ENCODE data around the gene GPR160. TPM values are rescaled to one million over a fixed set of nuclear protein-coding genes. Genes with fewer than 3 reads are reported as not detected.

The GPR160 gene
- total RNA-seq, 1 experiment from 2014 or later, result 1.8 TPM

DNA sequence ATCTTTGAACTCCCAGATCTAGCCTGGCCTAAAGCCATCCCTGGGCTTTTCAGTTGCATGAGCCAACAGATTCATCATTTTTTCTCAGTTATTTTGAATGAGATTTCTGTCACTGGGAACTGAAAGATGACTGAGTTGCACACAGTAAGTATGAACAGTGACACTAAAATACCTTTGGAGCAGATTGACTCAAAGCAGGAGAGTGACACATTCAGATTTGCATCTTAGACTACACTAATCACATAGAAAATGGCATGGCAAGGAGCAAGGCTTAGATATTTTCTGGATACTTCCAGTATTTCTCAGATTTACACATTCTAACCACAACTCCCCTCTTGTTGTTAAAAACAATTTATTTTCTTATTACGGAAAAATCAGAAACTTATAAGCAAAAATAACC lies 38.4 kb upstream of the GPR160 start:
- intact Hi-C loops (cut with micrococcal nuclease), result no loop called here
- Mint-ChIP-seq H3K36me3 (ENCODE audit: insufficient read depth, unreplicated experiment) (peaks cover 9% of the 10 kb centered on the region), H3K4me1 (ENCODE audit: insufficient read depth, unreplicated experiment) (no peaks in the 10 kb centered on the region), H3K4me3 (ENCODE audit: unreplicated experiment) (no peak overlapping the region), H3K27ac (ENCODE audit: low read depth, unreplicated experiment) (no peak overlapping the region), H3K9me3 (ENCODE audit: unreplicated experiment) (no peaks in the 10 kb centered on the region), H3K27me3 (ENCODE audit: insufficient read depth, unreplicated experiment) (no peaks in the 10 kb centered on the region)
- DNase-seq (ENCODE audit: unreplicated experiment), result no peak
- ChIA-PET CTCF (interaction anchor here (0.7 kb wide), 1 partner anchor 38 kb away, joined by 3 read pairs; no protein-coding TSS in a partner anchor), POLR2A (no interaction called here)
- TF ChIP-seq, protein P1, sequence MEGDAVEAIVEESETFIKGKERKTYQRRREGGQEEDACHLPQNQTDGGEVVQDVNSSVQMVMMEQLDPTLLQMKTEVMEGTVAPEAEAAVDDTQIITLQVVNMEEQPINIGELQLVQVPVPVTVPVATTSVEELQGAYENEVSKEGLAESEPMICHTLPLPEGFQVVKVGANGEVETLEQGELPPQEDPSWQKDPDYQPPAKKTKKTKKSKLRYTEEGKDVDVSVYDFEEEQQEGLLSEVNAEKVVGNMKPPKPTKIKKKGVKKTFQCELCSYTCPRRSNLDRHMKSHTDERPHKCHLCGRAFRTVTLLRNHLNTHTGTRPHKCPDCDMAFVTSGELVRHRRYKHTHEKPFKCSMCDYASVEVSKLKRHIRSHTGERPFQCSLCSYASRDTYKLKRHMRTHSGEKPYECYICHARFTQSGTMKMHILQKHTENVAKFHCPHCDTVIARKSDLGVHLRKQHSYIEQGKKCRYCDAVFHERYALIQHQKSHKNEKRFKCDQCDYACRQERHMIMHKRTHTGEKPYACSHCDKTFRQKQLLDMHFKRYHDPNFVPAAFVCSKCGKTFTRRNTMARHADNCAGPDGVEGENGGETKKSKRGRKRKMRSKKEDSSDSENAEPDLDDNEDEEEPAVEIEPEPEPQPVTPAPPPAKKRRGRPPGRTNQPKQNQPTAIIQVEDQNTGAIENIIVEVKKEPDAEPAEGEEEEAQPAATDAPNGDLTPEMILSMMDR (IDR thresholded peaks at IDR 0.05; ENCODE audit: unreplicated experiment), result no peak
- no TSS peak for BruUV-seq (replicated peaks)

DNA sequence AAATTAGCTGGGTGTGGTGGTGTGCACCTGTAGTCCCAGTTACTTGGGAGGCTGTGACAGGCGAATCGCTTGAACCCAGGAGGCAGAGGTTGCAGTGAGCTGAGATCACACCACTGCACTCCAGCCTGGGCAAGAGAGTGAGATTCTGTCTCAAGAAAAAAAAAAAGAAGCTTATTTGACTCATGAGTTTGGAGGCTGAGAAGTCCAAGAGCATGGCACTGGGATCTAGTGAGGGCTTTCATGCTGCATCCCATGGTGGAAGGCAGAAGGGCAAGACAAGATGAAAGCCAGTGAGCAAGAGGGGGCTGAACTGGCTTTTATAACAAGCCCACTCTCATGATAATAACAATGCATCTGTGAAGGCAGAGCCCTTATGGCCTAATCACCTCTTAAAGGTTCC lies 37.7 kb upstream of the GPR160 start:
- intact Hi-C loops (cut with micrococcal nuclease), result no loop called here
- Mint-ChIP-seq H3K9me3 (ENCODE audit: unreplicated experiment) (no peaks in the 10 kb centered on the region), H3K27me3 (ENCODE audit: insufficient read depth, unreplicated experiment) (no peaks in the 10 kb centered on the region), H3K36me3 (ENCODE audit: insufficient read depth, unreplicated experiment) (peaks cover 8% of the 10 kb centered on the region), H3K4me3 (ENCODE audit: unreplicated experiment) (no peak overlapping the region), H3K4me1 (ENCODE audit: insufficient read depth, unreplicated experiment) (no peaks in the 10 kb centered on the region), H3K27ac (ENCODE audit: low read depth, unreplicated experiment) (no peak overlapping the region)
- TF ChIP-seq, protein P1 (IDR thresholded peaks at IDR 0.05; ENCODE audit: unreplicated experiment), result no peak
- BruUV-seq (replicated peaks), result no TSS peak
- CTCF ChIA-PET, result interaction anchor here (0.7 kb wide), 1 partner anchor 37 kb away, joined by 3 read pairs; no protein-coding TSS in a partner anchor
- POLR2A ChIA-PET, result interaction anchor here (0.7 kb wide), 1 partner anchor 10 kb away, joined by 5 read pairs; no protein-coding TSS in a partner anchor
- no peak for DNase-seq (ENCODE audit: unreplicated experiment)

DNA sequence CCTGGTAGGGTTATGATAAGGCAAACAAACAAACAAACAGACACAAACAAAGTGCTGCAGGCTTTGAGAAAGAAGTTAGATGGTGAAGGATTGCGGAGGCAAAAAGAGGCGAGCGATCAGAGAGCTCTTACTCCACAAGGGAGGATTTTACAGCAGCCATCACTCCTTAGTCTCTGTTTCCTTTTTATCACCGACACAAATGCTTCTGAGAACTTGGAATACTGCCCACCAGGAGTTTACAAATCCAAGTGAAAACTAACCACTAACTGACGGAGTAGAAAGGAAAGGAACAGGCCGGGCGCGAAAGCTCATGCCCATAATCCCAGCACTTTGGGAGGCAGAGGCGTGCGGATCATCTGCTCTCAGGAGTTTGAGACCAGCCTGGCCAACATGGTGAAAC lies 35.6 kb upstream of the GPR160 start:
- POLR2A ChIA-PET, result no interaction called here
- H3K27me3 Mint-ChIP-seq (ENCODE audit: insufficient read depth, unreplicated experiment), result no peaks in the 10 kb centered on the region
- H3K27ac Mint-ChIP-seq (ENCODE audit: low read depth, unreplicated experiment), result no peak overlapping the region
- BruUV-seq (replicated peaks), result no TSS peak
- intact Hi-C loops (cut with micrococcal nuclease), result no loop called here
- CTCF ChIA-PET, result interaction anchor here (0.6 to 0.9 kb wide), 2 partner anchors 12 to 1793 kb away, joined by 3 to 4 read pairs; no protein-coding TSS in a partner anchor
- H3K4me3 Mint-ChIP-seq (ENCODE audit: unreplicated experiment), result no peak overlapping the region
- H3K9me3 Mint-ChIP-seq (ENCODE audit: unreplicated experiment), result no peaks in the 10 kb centered on the region
- DNase-seq (ENCODE audit: unreplicated experiment), result no peak
- no peaks in the 10 kb centered on the region for H3K36me3 Mint-ChIP-seq (ENCODE audit: insufficient read depth, unreplicated experiment)
- H3K4me1 Mint-ChIP-seq (ENCODE audit: insufficient read depth, unreplicated experiment), result peaks cover 7% of the 10 kb centered on the region
- TF ChIP-seq, protein P1 (IDR thresholded peaks at IDR 0.05; ENCODE audit: unreplicated experiment), result no peak

DNA sequence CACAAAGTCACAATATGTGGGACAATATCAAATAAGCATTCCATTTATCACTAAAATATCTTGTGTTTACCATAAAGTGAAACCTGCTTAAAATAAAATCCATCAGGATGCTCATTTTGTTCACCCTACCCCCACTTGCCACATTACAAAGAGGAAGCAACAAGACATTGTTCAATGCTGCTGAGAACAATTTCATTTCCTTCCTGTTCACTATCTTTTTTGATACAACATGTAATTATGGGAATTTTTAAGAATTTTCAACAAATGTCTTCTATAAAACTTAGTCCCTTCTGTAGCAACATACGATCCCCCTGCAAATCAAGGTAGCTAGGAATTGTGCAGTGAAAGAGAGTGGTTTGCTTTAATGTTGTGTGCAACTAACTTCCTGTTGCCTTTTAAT lies 34.9 kb upstream of the GPR160 start:
- H3K36me3 Mint-ChIP-seq (ENCODE audit: insufficient read depth, unreplicated experiment), result no peaks in the 10 kb centered on the region
- no peak overlapping the region for H3K4me3 Mint-ChIP-seq (ENCODE audit: unreplicated experiment)
- H3K9me3 Mint-ChIP-seq (ENCODE audit: unreplicated experiment), result no peaks in the 10 kb centered on the region
- H3K27me3 Mint-ChIP-seq (ENCODE audit: insufficient read depth, unreplicated experiment), result no peaks in the 10 kb centered on the region
- no peak overlapping the region for H3K27ac Mint-ChIP-seq (ENCODE audit: low read depth, unreplicated experiment)
- H3K4me1 Mint-ChIP-seq (ENCODE audit: insufficient read depth, unreplicated experiment), result peaks cover 9% of the 10 kb centered on the region
- intact Hi-C loops (cut with micrococcal nuclease), result no loop called here
- TF ChIP-seq, protein P1 (IDR thresholded peaks at IDR 0.05; ENCODE audit: unreplicated experiment), result no peak
- ChIA-PET CTCF (interaction anchor here (0.9 kb wide), 1 partner anchor 11 kb away, joined by 3 read pairs; no protein-coding TSS in a partner anchor), POLR2A (interaction anchor here (0.7 kb wide), 1 partner anchor 22 kb away, joined by 3 read pairs; no protein-coding TSS in a partner anchor)
- DNase-seq (ENCODE audit: unreplicated experiment), result no peak
- no TSS peak for BruUV-seq (replicated peaks)
